CD14-positive monocyte (primary cell): ENCODE measurements around the gene PRR23E. TPM values are rescaled to one million over a fixed set of nuclear protein-coding genes. Genes with fewer than 3 reads are reported as not detected.

Experiments used
- DNase-seq, 3 donors: peaks; one replicate each; pipeline ENCODE4 v3.0.0-alpha.2; 2011 to 2022
- H2AFZ ChIP-seq: 2 replicates; pipeline ENCODE4 v1.6.0; 2012; ENCODE audit warnings: mild to moderate bottlenecking, low read depth, low read length, inconsistent platforms; ENCODE audit not compliant: insufficient read depth, poor library complexity, severe bottlenecking
- H3K27ac ChIP-seq, 2 donors: 1 replicate in 1 of 2; 2 replicates in 1 of 2; pipeline ENCODE4 v1.5.1; 2012 to 2013; ENCODE audit warnings: low read length in 2 of 2, control low read depth in 1 of 2, inconsistent platforms in 1 of 2, low read depth in 1 of 2, mild to moderate bottlenecking in 1 of 2
- H3K27me3 ChIP-seq, 2 donors: one replicate each; pipeline versions ENCODE4 v1.6.0 to v1.6.1; 2011 to 2013; ENCODE audit warnings: low read length in 2 of 2; ENCODE audit not compliant: control insufficient read depth in 2 of 2, insufficient read depth in 2 of 2
- H3K36me3 ChIP-seq, 2 donors: replicated peaks in 1 of 2; 1 replicate in 1 of 2; 2 replicates in 1 of 2; pipeline versions ENCODE4 v1.5.1 to v1.6.1; 2012 to 2013; ENCODE audit warnings: low read length in 2 of 2, control low read depth in 1 of 2, inconsistent platforms in 1 of 2, mild to moderate bottlenecking in 1 of 2; ENCODE audit not compliant: insufficient read depth in 2 of 2, control insufficient read depth in 1 of 2
- H3K4me1 ChIP-seq, 2 donors: 1 replicate in 1 of 2; 2 replicates in 1 of 2; pipeline versions ENCODE4 v1.5.1 to v1.6.1; 2012 to 2013; ENCODE audit warnings: low read length in 2 of 2, control low read depth in 1 of 2, inconsistent platforms in 1 of 2, mild to moderate bottlenecking in 1 of 2, moderate library complexity in 1 of 2; ENCODE audit not compliant: insufficient read depth in 2 of 2, control insufficient read depth in 1 of 2
- H3K4me2 ChIP-seq: replicated peaks from 2 replicates; pipeline ENCODE3; 2012; ENCODE audit warnings: low read length, moderate library complexity, mild to moderate bottlenecking; ENCODE audit not compliant: poor library complexity, severe bottlenecking; ENCODE audit errors: extremely low read depth
- H3K4me3 ChIP-seq, 3 experiments: fragments of 200-600 bp in 1 of 3; sonication (generic) in 1 of 3; replicated peaks in 1 of 3; 1 replicate in 2 of 3; 2 replicates in 1 of 3; pipeline ENCODE4 v1.5.1; 2011 to 2013; ENCODE audit warnings: low read length in 3 of 3, mild to moderate bottlenecking in 3 of 3, control low read depth in 2 of 3, low read depth in 2 of 3, inconsistent platforms in 1 of 3, moderate library complexity in 1 of 3
- H3K79me2 ChIP-seq: 2 replicates; pipeline ENCODE4 v1.6.0; 2012; ENCODE audit warnings: mild to moderate bottlenecking, control low read depth, inconsistent platforms, low read length, moderate library complexity; ENCODE audit not compliant: insufficient read depth
- H3K9ac ChIP-seq: 2 replicates; pipeline ENCODE4 v1.6.0; 2017; ENCODE audit warnings: low read length, mild to moderate bottlenecking; ENCODE audit not compliant: insufficient read depth, poor library complexity, severe bottlenecking
- H3K9me3 ChIP-seq, 2 donors: replicated peaks in 1 of 2; 1 replicate in 1 of 2; 2 replicates in 1 of 2; pipeline versions ENCODE4 v1.5.1 to v1.6.1; 2012 to 2013; ENCODE audit warnings: low read length in 2 of 2, control low read depth in 1 of 2; ENCODE audit not compliant: control insufficient read depth in 1 of 2, insufficient read depth in 1 of 2
- H4K20me1 ChIP-seq: 2 replicates; pipeline ENCODE4 v1.6.0; 2012; ENCODE audit warnings: mild to moderate bottlenecking, low read length, control low read depth, moderate library complexity; ENCODE audit not compliant: insufficient read depth
- H3K27ac Mint-ChIP-seq, 7 donors: one replicate each; pipeline ENCODE4 v1.8.0; 2020; ENCODE audit warnings: mild to moderate bottlenecking in 7 of 7, mixed read lengths in 7 of 7, moderate library complexity in 6 of 7, inconsistent platforms in 2 of 7
- H3K27me3 Mint-ChIP-seq, 3 donors: one replicate each; pipeline ENCODE4 v1.8.0; 2021 to 2022; ENCODE audit warnings: low read depth in 3 of 3, mild to moderate bottlenecking in 3 of 3, mixed read lengths in 3 of 3, moderate library complexity in 3 of 3, inconsistent platforms in 1 of 3
- H3K36me3 Mint-ChIP-seq, 2 donors: one replicate each; pipeline ENCODE4 v1.8.0; 2020; ENCODE audit warnings: mixed read lengths in 2 of 2, inconsistent platforms in 1 of 2, mild to moderate bottlenecking in 1 of 2
- H3K4me1 Mint-ChIP-seq: one replicate; pipeline ENCODE4 v1.8.0; 2020; ENCODE audit warnings: mild to moderate bottlenecking, mixed read lengths
- H3K4me3 Mint-ChIP-seq, 2 donors: one replicate each; pipeline ENCODE4 v1.8.0; 2020; ENCODE audit warnings: mild to moderate bottlenecking in 2 of 2, mixed read lengths in 2 of 2, moderate library complexity in 1 of 2
- H3K9me3 Mint-ChIP-seq, 7 donors: one replicate each; pipeline ENCODE4 v1.8.0; 2020 to 2022; ENCODE audit warnings: mixed read lengths in 7 of 7, mild to moderate bottlenecking in 6 of 7, moderate library complexity in 6 of 7, inconsistent platforms in 2 of 7
- WGBS: methylation state at CpG from one replicate; pipeline ENCODE4 v1.1.5; 2013; ENCODE audit warnings: missing lambda C conversion rate; ENCODE audit not compliant: insufficient coverage; 5-methylcytosine and 5-hydroxymethylcytosine counted together
- intact Hi-C, 2 donors: fragments of 100-400 bp; cut with micrococcal nuclease; formaldehyde crosslinking; loops; one replicate each; pipeline versions ENCODE4 v1.15.0 to v1.15.1; 2023
- polyA plus RNA-seq, 3 donors: library from polyadenylated mRNA; depleted of rRNA in 1 of 3; unstranded in 2 of 3; stranded (reverse) in 1 of 3; fragments of 300-500 nt in 2 of 3; fragments of >200 nt in 1 of 3; fragmentation: Illumina TruSeq in 2 of 3; gene quantifications; 1 replicate in 2 of 3; 2 replicates in 1 of 3; pipeline ENCODE4 v1.2.3, GENCODE V29; 2012 to 2021
- TF ChIP-seq, protein P1 (sequence below): fragments of 200-600 bp; IDR thresholded peaks from one replicate; pipeline ENCODE4 v1.8.0; 2022; ENCODE audit warnings: antibody characterized with exemption, mild to moderate bottlenecking

PRR23E gene
- polyA plus RNA-seq, 3 donors = not detected

DNA sequence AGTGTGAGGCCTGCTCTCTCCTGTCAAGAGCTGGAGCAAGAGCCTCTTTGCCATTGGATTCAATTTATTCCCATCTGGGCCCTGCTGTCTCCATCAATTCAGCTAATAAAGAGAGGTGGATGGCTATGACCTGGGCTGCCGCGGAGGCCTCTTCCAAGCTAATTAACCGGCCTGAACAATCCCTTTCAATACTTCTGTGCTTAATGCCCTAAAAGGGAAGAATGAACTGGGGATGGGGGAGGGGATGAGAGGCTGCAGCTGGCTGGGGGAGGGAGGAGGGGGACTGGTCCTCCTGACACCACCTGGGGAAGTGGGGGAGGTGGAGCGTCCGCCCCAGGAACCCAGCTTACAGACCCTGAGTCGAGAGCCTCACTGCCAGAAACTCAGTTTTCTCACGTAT lies 33.4 kb upstream of the PRR23E start:
- Histone ChIP-seq H2AFZ (no peak overlapping the region), H3K79me2 (no peaks in the 10 kb centered on the region)
- TF ChIP-seq, protein P1, sequence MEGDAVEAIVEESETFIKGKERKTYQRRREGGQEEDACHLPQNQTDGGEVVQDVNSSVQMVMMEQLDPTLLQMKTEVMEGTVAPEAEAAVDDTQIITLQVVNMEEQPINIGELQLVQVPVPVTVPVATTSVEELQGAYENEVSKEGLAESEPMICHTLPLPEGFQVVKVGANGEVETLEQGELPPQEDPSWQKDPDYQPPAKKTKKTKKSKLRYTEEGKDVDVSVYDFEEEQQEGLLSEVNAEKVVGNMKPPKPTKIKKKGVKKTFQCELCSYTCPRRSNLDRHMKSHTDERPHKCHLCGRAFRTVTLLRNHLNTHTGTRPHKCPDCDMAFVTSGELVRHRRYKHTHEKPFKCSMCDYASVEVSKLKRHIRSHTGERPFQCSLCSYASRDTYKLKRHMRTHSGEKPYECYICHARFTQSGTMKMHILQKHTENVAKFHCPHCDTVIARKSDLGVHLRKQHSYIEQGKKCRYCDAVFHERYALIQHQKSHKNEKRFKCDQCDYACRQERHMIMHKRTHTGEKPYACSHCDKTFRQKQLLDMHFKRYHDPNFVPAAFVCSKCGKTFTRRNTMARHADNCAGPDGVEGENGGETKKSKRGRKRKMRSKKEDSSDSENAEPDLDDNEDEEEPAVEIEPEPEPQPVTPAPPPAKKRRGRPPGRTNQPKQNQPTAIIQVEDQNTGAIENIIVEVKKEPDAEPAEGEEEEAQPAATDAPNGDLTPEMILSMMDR = no peak

DNA sequence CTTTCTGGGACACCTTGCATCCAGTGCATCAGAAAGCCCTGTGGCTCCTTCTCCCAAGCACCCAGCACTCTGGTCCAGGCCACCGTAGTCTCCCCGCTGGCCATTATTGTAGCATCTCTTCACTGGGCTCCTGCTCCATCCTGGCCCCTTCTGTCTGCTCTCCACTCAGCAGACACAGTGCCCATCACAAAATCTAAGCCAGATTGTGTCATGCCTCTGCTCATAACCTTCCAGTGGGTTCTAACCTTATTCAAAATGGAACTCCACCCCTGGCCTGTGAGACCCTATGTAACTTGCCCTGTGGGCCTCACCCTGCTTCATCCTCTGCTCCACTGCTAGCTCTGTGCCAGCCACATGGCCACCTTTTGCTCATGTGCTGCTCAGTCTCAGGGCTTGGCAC lies 31.7 kb upstream of the PRR23E start:
- Histone ChIP-seq H3K4me3 (no peak overlapping the region), H3K4me2 (no peak overlapping the region), H3K27me3 (peaks cover 0 to 4% of the 10 kb centered on the region in 2 donors), H4K20me1 (no peaks in the 10 kb centered on the region), H3K9me3 (no peaks in the 10 kb centered on the region), H2AFZ (no peak overlapping the region), H3K79me2 (no peaks in the 10 kb centered on the region), H3K27ac (no peak overlapping the region), H3K9ac (no peak overlapping the region), H3K4me1 (no peaks in the 10 kb centered on the region), H3K36me3 (no peaks in the 10 kb centered on the region)
- peaks cover 8 to 12% (median 10%) of the 10 kb centered on the region in 3 donors for H3K27me3 Mint-ChIP-seq
- no peak overlapping the region for H3K27ac Mint-ChIP-seq
- no peaks in the 10 kb centered on the region for H3K36me3 Mint-ChIP-seq
- 100% methylated on average over 2 of the region's 2 CpGs for WGBS
- peaks cover 0 to 2% (median 0%) of the 10 kb centered on the region in 7 donors for H3K9me3 Mint-ChIP-seq
- TF ChIP-seq, protein P1 = no peak
- no peaks in the 10 kb centered on the region for H3K4me1 Mint-ChIP-seq
- no peak for DNase-seq
- intact Hi-C loops = no loop called here
- H3K4me3 Mint-ChIP-seq = no peak overlapping the region

More for the DNA sequence above, 33.4 kb upstream of the PRR23E start:
- Mint-ChIP-seq H3K4me1 (no peaks in the 10 kb centered on the region), H3K36me3 (no peaks in the 10 kb centered on the region), H3K27me3 (peaks cover 6 to 12% (median 9%) of the 10 kb centered on the region in 3 donors), H3K27ac (no peak overlapping the region), H3K4me3 (no peak overlapping the region), H3K9me3 (peaks cover 0 to 2% (median 0%) of the 10 kb centered on the region in 7 donors)
- H4K20me1 ChIP-seq = no peaks in the 10 kb centered on the region
- 38% methylated on average over 4 of the region's 7 CpGs for WGBS
- peaks cover 0 to 4% of the 10 kb centered on the region in 2 donors for H3K27me3 ChIP-seq
- intact Hi-C loops = no loop called here
- no peak for DNase-seq
- H3K9ac ChIP-seq = no peak overlapping the region
- H3K4me2 ChIP-seq = no peak overlapping the region
- no peaks in the 10 kb centered on the region for H3K36me3 ChIP-seq
- H3K4me3 ChIP-seq = no peak overlapping the region
- H3K4me1 ChIP-seq = no peaks in the 10 kb centered on the region
- H3K27ac ChIP-seq = no peak overlapping the region
- peaks cover 0 to 13% of the 10 kb centered on the region in 2 donors for H3K9me3 ChIP-seq
